Mucosa of stomach (tissue), 1 donor: Measurements from ENCODE around the gene RITA1.

ENCODE experiments used
- H3K27me3 ChIP-seq: one replicate; pipeline ENCODE4 v1.7.0; 2013; ENCODE audit warnings: mild to moderate bottlenecking, low read length; ENCODE audit not compliant: control insufficient read depth, insufficient read depth
- H3K36me3 ChIP-seq: one replicate; pipeline ENCODE4 v1.7.0; 2013; ENCODE audit warnings: low read length; ENCODE audit not compliant: control insufficient read depth, insufficient read depth
- H3K4me1 ChIP-seq: one replicate; pipeline ENCODE4 v1.7.0; 2013; ENCODE audit warnings: mild to moderate bottlenecking, low read length; ENCODE audit not compliant: control insufficient read depth, insufficient read depth
- H3K4me3 ChIP-seq: one replicate; pipeline ENCODE4 v1.7.0; 2013; ENCODE audit warnings: low read length
- H3K9ac ChIP-seq: one replicate; pipeline ENCODE4 v1.7.0; 2013; ENCODE audit warnings: mild to moderate bottlenecking, low read length, moderate library complexity
- H3K9me3 ChIP-seq: one replicate; pipeline ENCODE4 v1.7.0; 2013; ENCODE audit warnings: mild to moderate bottlenecking, low read length, moderate library complexity; ENCODE audit not compliant: control insufficient read depth
- donor health status: Pancreatic carcinoma.

Gene RITA1

GRCh38 chr12:113171543-113171942 lies 14.0 kb upstream of the RITA1 start:
- Histone ChIP-seq H3K36me3 (peaks cover 15% of the 10 kb centered on the region), H3K27me3 (no peaks in the 10 kb centered on the region), H3K4me3 (no peak overlapping the region), H3K9me3 (no peaks in the 10 kb centered on the region), H3K4me1 (no peaks in the 10 kb centered on the region), H3K9ac (no peak overlapping the region)

GRCh38 chr12:113172185-113172584 lies 13.3 kb upstream of the RITA1 start:
- Histone ChIP-seq H3K4me1 (no peaks in the 10 kb centered on the region), H3K9me3 (no peaks in the 10 kb centered on the region), H3K27me3 (no peaks in the 10 kb centered on the region), H3K9ac (no peak overlapping the region), H3K36me3 (peaks cover 22% of the 10 kb centered on the region), H3K4me3 (no peak overlapping the region)

GRCh38 chr12:113173081-113173698 lies 12.3 kb upstream of the RITA1 start:
- Histone ChIP-seq H3K4me3 (no peak overlapping the region), H3K9ac (no peak overlapping the region), H3K4me1 (no peaks in the 10 kb centered on the region), H3K36me3 (peaks cover 29% of the 10 kb centered on the region), H3K27me3 (no peaks in the 10 kb centered on the region), H3K9me3 (no peaks in the 10 kb centered on the region)

- peaks cover 26% of the 10 kb centered on the region for H3K36me3 ChIP-seq
- H3K27me3 ChIP-seq, result no peaks in the 10 kb centered on the region
- no peak overlapping the region for H3K9ac ChIP-seq
- H3K4me3 ChIP-seq, result no peak overlapping the region
- H3K4me1 ChIP-seq, result no peaks in the 10 kb centered on the region
- no peaks in the 10 kb centered on the region for H3K9me3 ChIP-seq
Observed at GRCh38 chr12:113174461-113175384, 10.8 kb upstream of the RITA1 start.

- Histone ChIP-seq H3K36me3 (peaks cover 21% of the 10 kb centered on the region), H3K4me1 (no peaks in the 10 kb centered on the region), H3K9me3 (no peaks in the 10 kb centered on the region), H3K27me3 (no peaks in the 10 kb centered on the region), H3K9ac (no peak overlapping the region), H3K4me3 (no peak overlapping the region)
Observed at GRCh38 chr12:113179023-113179422, 6.5 kb upstream of the RITA1 start.

- Histone ChIP-seq H3K36me3 (peaks cover 21% of the 10 kb centered on the region), H3K27me3 (no peaks in the 10 kb centered on the region), H3K4me1 (no peaks in the 10 kb centered on the region), H3K9me3 (no peaks in the 10 kb centered on the region), H3K9ac (no peak overlapping the region), H3K4me3 (no peak overlapping the region)
Observed at GRCh38 chr12:113180333-113180732, 5.2 kb upstream of the RITA1 start.

GRCh38 chr12:113181975-113182374 lies 3.5 kb upstream of the RITA1 start:
- no peak overlapping the region for H3K9ac ChIP-seq
- no peaks in the 10 kb centered on the region for H3K4me1 ChIP-seq
- H3K36me3 ChIP-seq, result peaks cover 16% of the 10 kb centered on the region
- H3K4me3 ChIP-seq, result no peak overlapping the region
- no peaks in the 10 kb centered on the region for H3K27me3 ChIP-seq
- no peaks in the 10 kb centered on the region for H3K9me3 ChIP-seq

- no peaks in the 10 kb centered on the region for H3K4me1 ChIP-seq
- peaks cover 5% of the 10 kb centered on the region for H3K36me3 ChIP-seq
- H3K9me3 ChIP-seq, result no peaks in the 10 kb centered on the region
- H3K4me3 ChIP-seq, result no peak overlapping the region
- peak overlapping the region; percentile 1 for H3K9ac ChIP-seq
- H3K27me3 ChIP-seq, result no peaks in the 10 kb centered on the region
Observed at GRCh38 chr12:113183030-113183589, 2.4 kb upstream of the RITA1 start.

- peaks cover 5% of the 10 kb centered on the region for H3K36me3 ChIP-seq
- peak overlapping the region; percentile 95 for H3K9ac ChIP-seq
- H3K9me3 ChIP-seq, result no peaks in the 10 kb centered on the region
- H3K4me1 ChIP-seq, result no peaks in the 10 kb centered on the region
- no peaks in the 10 kb centered on the region for H3K27me3 ChIP-seq
- H3K4me3 ChIP-seq, result peak overlapping the region; percentile 78
Observed at GRCh38 chr12:113184098-113184899, 1.2 kb upstream of the RITA1 start.

GRCh38 chr12:113184900-113185179 lies 681 bp upstream of the RITA1 start:
- Histone ChIP-seq H3K9ac (peak overlapping the region; percentile 95), H3K27me3 (no peaks in the 10 kb centered on the region), H3K9me3 (no peaks in the 10 kb centered on the region), H3K4me3 (peak overlapping the region; percentile 78), H3K4me1 (no peaks in the 10 kb centered on the region), H3K36me3 (peaks cover 4% of the 10 kb centered on the region)

- Histone ChIP-seq H3K9me3 (no peaks in the 10 kb centered on the region), H3K27me3 (no peaks in the 10 kb centered on the region), H3K36me3 (no peaks in the 10 kb centered on the region), H3K4me3 (peak overlapping the region; percentile 78), H3K9ac (peak overlapping the region; percentile 95), H3K4me1 (no peaks in the 10 kb centered on the region)
Observed at GRCh38 chr12:113186033-113186365, 478 bp downstream of the RITA1 start.
